Measurements from ENCODE around the gene MYO3B.

DNA sequence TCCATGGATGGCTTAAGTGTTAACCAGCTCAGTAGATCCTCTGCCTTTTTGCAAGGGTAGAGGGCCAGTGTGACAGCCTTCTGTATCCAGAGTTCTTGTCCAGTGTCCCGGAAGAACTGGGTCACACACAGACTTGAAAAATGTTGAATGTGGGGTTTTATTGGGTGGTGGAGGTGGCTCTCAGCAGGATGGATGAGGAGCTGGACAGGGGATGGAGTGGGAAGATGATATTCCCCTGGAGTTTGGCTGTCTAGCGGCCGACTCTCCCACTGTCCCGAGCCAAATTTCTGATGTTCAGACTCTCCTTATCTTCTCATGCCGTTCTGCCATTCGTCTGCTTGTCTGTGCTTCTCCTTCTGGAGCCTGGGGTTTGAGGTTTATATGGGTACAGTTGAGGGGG lies 72.6 kb downstream of the MYO3B start:
- TF ChIP-seq TCF7L2 (IDR thresholded peaks at IDR 0.05; ENCODE audit: borderline replicate concordance, low read depth, low read length) (no peak), ZNF677 (tag by site-specific recombination; IDR thresholded peaks at IDR 0.05) (no peak), ZNF580 (tag by site-specific recombination; IDR thresholded peaks at IDR 0.05) (no peak), ZNF302 (tag by site-specific recombination; IDR thresholded peaks at IDR 0.05; ENCODE audit: low read depth) (no peak), ZBTB20 (tag by site-specific recombination; IDR thresholded peaks at IDR 0.05) (no peak), ZNF26 (tag by site-specific recombination; IDR thresholded peaks at IDR 0.05) (no peak), GLI2 (tag by site-specific recombination; IDR thresholded peaks at IDR 0.05; ENCODE audit: borderline replicate concordance, low read depth) (no peak), ZBTB1 (tag by site-specific recombination; IDR thresholded peaks at IDR 0.05) (no peak)
- TF ChIP-seq, protein P1, sequence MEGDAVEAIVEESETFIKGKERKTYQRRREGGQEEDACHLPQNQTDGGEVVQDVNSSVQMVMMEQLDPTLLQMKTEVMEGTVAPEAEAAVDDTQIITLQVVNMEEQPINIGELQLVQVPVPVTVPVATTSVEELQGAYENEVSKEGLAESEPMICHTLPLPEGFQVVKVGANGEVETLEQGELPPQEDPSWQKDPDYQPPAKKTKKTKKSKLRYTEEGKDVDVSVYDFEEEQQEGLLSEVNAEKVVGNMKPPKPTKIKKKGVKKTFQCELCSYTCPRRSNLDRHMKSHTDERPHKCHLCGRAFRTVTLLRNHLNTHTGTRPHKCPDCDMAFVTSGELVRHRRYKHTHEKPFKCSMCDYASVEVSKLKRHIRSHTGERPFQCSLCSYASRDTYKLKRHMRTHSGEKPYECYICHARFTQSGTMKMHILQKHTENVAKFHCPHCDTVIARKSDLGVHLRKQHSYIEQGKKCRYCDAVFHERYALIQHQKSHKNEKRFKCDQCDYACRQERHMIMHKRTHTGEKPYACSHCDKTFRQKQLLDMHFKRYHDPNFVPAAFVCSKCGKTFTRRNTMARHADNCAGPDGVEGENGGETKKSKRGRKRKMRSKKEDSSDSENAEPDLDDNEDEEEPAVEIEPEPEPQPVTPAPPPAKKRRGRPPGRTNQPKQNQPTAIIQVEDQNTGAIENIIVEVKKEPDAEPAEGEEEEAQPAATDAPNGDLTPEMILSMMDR (tag by site-specific recombination; IDR thresholded peaks at IDR 0.05): no peak
- TF ChIP-seq, protein P2, sequence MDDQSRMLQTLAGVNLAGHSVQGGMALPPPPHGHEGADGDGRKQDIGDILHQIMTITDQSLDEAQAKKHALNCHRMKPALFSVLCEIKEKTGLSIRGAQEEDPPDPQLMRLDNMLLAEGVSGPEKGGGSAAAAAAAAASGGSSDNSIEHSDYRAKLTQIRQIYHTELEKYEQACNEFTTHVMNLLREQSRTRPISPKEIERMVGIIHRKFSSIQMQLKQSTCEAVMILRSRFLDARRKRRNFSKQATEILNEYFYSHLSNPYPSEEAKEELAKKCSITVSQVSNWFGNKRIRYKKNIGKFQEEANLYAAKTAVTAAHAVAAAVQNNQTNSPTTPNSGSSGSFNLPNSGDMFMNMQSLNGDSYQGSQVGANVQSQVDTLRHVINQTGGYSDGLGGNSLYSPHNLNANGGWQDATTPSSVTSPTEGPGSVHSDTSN (CRISPR knock-in tag; IDR thresholded peaks at IDR 0.05): no peak
- TF ChIP-seq, protein P3, sequence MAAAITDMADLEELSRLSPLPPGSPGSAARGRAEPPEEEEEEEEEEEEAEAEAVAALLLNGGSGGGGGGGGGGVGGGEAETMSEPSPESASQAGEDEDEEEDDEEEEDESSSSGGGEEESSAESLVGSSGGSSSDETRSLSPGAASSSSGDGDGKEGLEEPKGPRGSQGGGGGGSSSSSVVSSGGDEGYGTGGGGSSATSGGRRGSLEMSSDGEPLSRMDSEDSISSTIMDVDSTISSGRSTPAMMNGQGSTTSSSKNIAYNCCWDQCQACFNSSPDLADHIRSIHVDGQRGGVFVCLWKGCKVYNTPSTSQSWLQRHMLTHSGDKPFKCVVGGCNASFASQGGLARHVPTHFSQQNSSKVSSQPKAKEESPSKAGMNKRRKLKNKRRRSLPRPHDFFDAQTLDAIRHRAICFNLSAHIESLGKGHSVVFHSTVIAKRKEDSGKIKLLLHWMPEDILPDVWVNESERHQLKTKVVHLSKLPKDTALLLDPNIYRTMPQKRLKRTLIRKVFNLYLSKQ (tag by site-specific recombination; IDR thresholded peaks at IDR 0.05; ENCODE audit: borderline replicate concordance): no peak
- TF ChIP-seq, protein P4, sequence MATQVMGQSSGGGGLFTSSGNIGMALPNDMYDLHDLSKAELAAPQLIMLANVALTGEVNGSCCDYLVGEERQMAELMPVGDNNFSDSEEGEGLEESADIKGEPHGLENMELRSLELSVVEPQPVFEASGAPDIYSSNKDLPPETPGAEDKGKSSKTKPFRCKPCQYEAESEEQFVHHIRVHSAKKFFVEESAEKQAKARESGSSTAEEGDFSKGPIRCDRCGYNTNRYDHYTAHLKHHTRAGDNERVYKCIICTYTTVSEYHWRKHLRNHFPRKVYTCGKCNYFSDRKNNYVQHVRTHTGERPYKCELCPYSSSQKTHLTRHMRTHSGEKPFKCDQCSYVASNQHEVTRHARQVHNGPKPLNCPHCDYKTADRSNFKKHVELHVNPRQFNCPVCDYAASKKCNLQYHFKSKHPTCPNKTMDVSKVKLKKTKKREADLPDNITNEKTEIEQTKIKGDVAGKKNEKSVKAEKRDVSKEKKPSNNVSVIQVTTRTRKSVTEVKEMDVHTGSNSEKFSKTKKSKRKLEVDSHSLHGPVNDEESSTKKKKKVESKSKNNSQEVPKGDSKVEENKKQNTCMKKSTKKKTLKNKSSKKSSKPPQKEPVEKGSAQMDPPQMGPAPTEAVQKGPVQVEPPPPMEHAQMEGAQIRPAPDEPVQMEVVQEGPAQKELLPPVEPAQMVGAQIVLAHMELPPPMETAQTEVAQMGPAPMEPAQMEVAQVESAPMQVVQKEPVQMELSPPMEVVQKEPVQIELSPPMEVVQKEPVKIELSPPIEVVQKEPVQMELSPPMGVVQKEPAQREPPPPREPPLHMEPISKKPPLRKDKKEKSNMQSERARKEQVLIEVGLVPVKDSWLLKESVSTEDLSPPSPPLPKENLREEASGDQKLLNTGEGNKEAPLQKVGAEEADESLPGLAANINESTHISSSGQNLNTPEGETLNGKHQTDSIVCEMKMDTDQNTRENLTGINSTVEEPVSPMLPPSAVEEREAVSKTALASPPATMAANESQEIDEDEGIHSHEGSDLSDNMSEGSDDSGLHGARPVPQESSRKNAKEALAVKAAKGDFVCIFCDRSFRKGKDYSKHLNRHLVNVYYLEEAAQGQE (tag by site-specific recombination; IDR thresholded peaks at IDR 0.05): no peak

Measured in HEK293 (cell line).